K562 (cell line): ENCODE data around the gene H3-3A. TPM values are rescaled to one million over a fixed set of nuclear protein-coding genes. Genes with fewer than 3 reads are reported as not detected.
A peak's percentile ranks its signal among the peaks of the same experiment; 100 is the strongest.

Source experiments
- ETV1 ChIP-seq: fragments of 450-650 bp; conservative IDR thresholded peaks from 2 replicates; pipeline ENCODE4 v1.6.1; 2016; ENCODE audit warnings: missing genetic modification characterization, control low read depth, low read depth, missing compliant biosample characterization
- HMG20A ChIP-seq: fragments of 450-650 bp; formaldehyde crosslinking; conservative IDR thresholded peaks from 2 replicates; pipeline ENCODE4 v1.4.0; 2020; ENCODE audit warnings: mild to moderate bottlenecking, mixed read lengths
- HMG20B ChIP-seq: fragments of 250-450 bp; sonication (Bioruptor Pico); IDR thresholded peaks from 2 replicates; pipeline ENCODE4 v1.5.0; 2021; ENCODE audit warnings: mild to moderate bottlenecking
- MTA1 ChIP-seq: fragments of 450-650 bp; IDR thresholded peaks from 2 replicates; pipeline ENCODE4 v1.6.1; 2017; ENCODE audit warnings: borderline replicate concordance
- NBN ChIP-seq: fragments of 450-650 bp; IDR thresholded peaks from 2 replicates; pipeline ENCODE4 v1.6.1; 2016; ENCODE audit warnings: low read depth, mild to moderate bottlenecking
- NRF1 ChIP-seq, 2 experiments: fragments of 450-650 bp; IDR thresholded peaks in 1 of 2; conservative IDR thresholded peaks in 1 of 2; 2 replicates each; pipeline ENCODE4 v1.6.1; 2014; ENCODE audit warnings: mild to moderate bottlenecking in 2 of 2
- OTX1 ChIP-seq: fragments of 450-650 bp; formaldehyde crosslinking; IDR thresholded peaks from 2 replicates; pipeline ENCODE4 v1.4.0; 2022; ENCODE audit warnings: mild to moderate bottlenecking
- PTTG1 ChIP-seq: fragments of 450-650 bp; IDR thresholded peaks from 2 replicates; pipeline ENCODE4 v1.6.1; 2016; ENCODE audit warnings: low read depth, mild to moderate bottlenecking, missing genetic modification characterization, missing compliant biosample characterization
- RB1 ChIP-seq: fragments of 450-650 bp; IDR thresholded peaks from 2 replicates; pipeline ENCODE4 v1.6.1; 2017; ENCODE audit warnings: low read depth, mild to moderate bottlenecking
- SIX5 ChIP-seq, 2 experiments: IDR thresholded peaks; 2 replicates each; pipeline ENCODE4 v1.6.1; 2011; ENCODE audit warnings: low read length in 2 of 2, borderline replicate concordance in 1 of 2, low read depth in 1 of 2, mild to moderate bottlenecking in 1 of 2, moderate library complexity in 1 of 2; ENCODE audit not compliant: insufficient read depth in 1 of 2
- ZKSCAN3 ChIP-seq: fragments of 250-450 bp; sonication (Bioruptor Pico); IDR thresholded peaks from 2 replicates; pipeline ENCODE4 v1.4.0; 2020
- ZNF134 ChIP-seq: fragments of 250-450 bp; sonication (Bioruptor Pico); conservative IDR thresholded peaks from 2 replicates; pipeline ENCODE4 v1.4.0; 2020
- ZNF41 ChIP-seq: fragments of 250-450 bp; sonication (Bioruptor Pico); conservative IDR thresholded peaks from 2 replicates; pipeline ENCODE4 v1.4.0; 2020; ENCODE audit warnings: mild to moderate bottlenecking
- ZNF431 ChIP-seq: sonication (generic); formaldehyde crosslinking; IDR thresholded peaks from 2 replicates; pipeline ENCODE4 v1.8.0; 2022; ENCODE audit warnings: mild to moderate bottlenecking, missing genetic modification reagents
- ZNF778 ChIP-seq: fragments of 450-650 bp; formaldehyde crosslinking; IDR thresholded peaks from 2 replicates; pipeline ENCODE4 v1.4.0; 2020; ENCODE audit warnings: mild to moderate bottlenecking, moderate library complexity
- polyA plus RNA-seq, 8 experiments: library from polyadenylated mRNA; depleted of rRNA in 4 of 8; stranded (reverse) in 5 of 8; unstranded in 3 of 8; fragments of >200 nt; fragmentation: Nextera tagmentation in 2 of 8; fragmentation: Illumina TruSeq in 1 of 8; extraction: Ambion mirVana in 2 of 8; extraction: Trizol in 1 of 8; gene quantifications; 2 replicates each; pipeline versions ENCODE4 v1.2.1 to v1.2.3, GENCODE V29; 2011 to 2014; ENCODE audit warnings: inconsistent platforms in 1 of 8, missing spikeins in 1 of 8
- total RNA-seq, 7 experiments: library from RNA; depleted of rRNA in 6 of 7; stranded (reverse); fragments of >200 nt in 6 of 7; fragmentation: Illumina TruSeq in 2 of 7; extraction: Trizol in 2 of 7; gene quantifications; 2 replicates each; pipeline versions ENCODE4 v1.2.1 to v1.2.3, GENCODE V29; 2011 to 2021; ENCODE audit warnings: low replicate concordance in 1 of 7
- TF ChIP-seq, protein P1 (sequence below): fragments of 450-650 bp; IDR thresholded peaks from 2 replicates; pipeline ENCODE4 v1.6.1; 2016; ENCODE audit warnings: low read depth
- TF ChIP-seq, protein P2 (sequence below): fragments of 250-450 bp; sonication (Bioruptor Pico); IDR thresholded peaks from 2 replicates; pipeline ENCODE4 v1.8.0; 2022; ENCODE audit warnings: moderate library complexity, mild to moderate bottlenecking, inconsistent platforms

The H3-3A gene
- total and polyA plus RNA-seq, 9 of the 15 experiments (the other 6 are each of a cell fraction or from before 2014, with no cell fraction given) = 426 to 1,083 (median 591) TPM

GRCh38 chr1:226110249-226111097, 48.0 kb downstream of the H3-3A start (continued):
- no peak for TF ChIP-seq HMG20B (CRISPR knock-in tag)
- no peak for TF ChIP-seq ZNF134
- TF ChIP-seq ZNF41 (CRISPR knock-in tag) = no peak
- no peak for TF ChIP-seq HMG20A
- no peak for TF ChIP-seq MTA1
- TF ChIP-seq ZNF431 (CRISPR knock-in tag) = peak; percentile 57; the same call in 1 of the 2 replicates
- TF ChIP-seq NBN = no peak; the same call in 1 of the 2 replicates
- no peak for TF ChIP-seq NRF1 (conservative IDR thresholded peaks at IDR 0.05 in 1 of 2, IDR thresholded peaks at IDR 0.05 in 1 of 2)
- no peak for TF ChIP-seq PTTG1 (tag)
- TF ChIP-seq SIX5 (IDR thresholded peaks at IDR 0.05; ENCODE audit: borderline replicate concordance in 1 of 2, insufficient read depth in 1 of 2, low read depth in 1 of 2, low read length in 2 of 2) = no peak
- TF ChIP-seq OTX1 (CRISPR knock-in tag) = no peak
- TF ChIP-seq, protein P1, sequence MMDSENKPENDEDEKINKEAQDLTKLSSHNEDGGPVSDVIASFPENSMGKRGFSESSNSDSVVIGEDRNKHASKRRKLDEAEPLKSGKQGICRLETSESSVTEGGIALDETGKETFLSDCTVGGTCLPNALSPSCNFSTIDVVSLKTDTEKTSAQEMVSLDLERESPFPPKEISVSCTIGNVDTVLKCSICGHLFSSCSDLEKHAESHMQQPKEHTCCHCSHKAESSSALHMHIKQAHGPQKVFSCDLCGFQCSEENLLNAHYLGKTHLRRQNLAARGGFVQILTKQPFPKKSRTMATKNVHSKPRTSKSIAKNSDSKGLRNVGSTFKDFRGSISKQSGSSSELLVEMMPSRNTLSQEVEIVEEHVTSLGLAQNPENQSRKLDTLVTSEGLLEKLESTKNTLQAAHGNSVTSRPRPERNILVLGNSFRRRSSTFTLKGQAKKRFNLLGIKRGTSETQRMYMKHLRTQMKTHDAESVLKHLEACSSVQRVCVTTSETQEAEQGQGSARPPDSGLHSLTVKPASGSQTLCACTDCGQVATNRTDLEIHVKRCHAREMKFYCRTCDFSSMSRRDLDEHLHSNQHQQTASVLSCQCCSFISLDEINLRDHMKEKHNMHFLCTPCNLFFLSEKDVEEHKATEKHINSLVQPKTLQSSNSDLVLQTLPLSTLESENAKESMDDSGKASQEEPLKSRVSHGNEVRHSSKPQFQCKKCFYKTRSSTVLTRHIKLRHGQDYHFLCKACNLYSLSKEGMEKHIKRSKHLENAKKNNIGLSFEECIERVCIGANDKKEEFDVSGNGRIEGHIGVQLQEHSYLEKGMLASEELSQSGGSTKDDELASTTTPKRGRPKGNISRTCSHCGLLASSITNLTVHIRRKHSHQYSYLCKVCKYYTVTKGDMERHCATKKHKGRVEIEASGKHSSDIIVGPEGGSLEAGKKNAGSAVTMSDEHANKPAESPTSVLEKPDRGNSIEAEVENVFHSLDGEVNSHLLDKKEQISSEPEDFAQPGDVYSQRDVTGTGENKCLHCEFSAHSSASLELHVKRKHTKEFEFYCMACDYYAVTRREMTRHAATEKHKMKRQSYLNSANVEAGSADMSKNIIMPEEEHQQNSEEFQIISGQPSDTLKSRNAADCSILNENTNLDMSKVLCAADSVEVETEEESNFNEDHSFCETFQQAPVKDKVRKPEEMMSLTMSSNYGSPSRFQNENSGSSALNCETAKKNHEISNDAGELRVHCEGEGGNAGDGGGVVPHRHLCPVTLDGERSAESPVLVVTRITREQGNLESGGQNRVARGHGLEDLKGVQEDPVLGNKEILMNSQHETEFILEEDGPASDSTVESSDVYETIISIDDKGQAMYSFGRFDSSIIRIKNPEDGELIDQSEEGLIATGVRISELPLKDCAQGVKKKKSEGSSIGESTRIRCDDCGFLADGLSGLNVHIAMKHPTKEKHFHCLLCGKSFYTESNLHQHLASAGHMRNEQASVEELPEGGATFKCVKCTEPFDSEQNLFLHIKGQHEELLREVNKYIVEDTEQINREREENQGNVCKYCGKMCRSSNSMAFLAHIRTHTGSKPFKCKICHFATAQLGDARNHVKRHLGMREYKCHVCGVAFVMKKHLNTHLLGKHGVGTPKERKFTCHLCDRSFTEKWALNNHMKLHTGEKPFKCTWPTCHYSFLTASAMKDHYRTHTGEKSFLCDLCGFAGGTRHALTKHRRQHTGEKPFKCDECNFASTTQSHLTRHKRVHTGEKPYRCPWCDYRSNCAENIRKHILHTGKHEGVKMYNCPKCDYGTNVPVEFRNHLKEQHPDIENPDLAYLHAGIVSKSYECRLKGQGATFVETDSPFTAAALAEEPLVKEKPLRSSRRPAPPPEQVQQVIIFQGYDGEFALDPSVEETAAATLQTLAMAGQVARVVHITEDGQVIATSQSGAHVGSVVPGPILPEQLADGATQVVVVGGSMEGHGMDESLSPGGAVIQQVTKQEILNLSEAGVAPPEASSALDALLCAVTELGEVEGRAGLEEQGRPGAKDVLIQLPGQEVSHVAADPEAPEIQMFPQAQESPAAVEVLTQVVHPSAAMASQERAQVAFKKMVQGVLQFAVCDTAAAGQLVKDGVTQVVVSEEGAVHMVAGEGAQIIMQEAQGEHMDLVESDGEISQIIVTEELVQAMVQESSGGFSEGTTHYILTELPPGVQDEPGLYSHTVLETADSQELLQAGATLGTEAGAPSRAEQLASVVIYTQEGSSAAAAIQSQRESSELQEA = no peak
- TF ChIP-seq ZKSCAN3 (CRISPR knock-in tag) = no peak
- TF ChIP-seq ZNF778 (CRISPR knock-in tag) = no peak
- TF ChIP-seq ETV1 (tag) = peak; percentile 50; the same call in 1 of the 2 replicates
- TF ChIP-seq RB1 = peak; percentile 58
- TF ChIP-seq, protein P2, sequence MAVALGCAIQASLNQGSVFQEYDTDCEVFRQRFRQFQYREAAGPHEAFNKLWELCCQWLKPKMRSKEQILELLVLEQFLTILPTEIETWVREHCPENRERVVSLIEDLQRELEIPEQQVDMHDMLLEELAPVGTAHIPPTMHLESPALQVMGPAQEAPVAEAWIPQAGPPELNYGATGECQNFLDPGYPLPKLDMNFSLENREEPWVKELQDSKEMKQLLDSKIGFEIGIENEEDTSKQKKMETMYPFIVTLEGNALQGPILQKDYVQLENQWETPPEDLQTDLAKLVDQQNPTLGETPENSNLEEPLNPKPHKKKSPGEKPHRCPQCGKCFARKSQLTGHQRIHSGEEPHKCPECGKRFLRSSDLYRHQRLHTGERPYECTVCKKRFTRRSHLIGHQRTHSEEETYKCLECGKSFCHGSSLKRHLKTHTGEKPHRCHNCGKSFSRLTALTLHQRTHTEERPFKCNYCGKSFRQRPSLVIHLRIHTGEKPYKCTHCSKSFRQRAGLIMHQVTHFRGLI (CRISPR knock-in tag) = no peak
